A549 (cell line): ENCODE measurements around the gene ELOVL6. TPM values are rescaled to one million over a fixed set of nuclear protein-coding genes. Genes with fewer than 3 reads are reported as not detected.

ENCODE experiments used
- ATAC-seq, 2 experiments: fragments of 200-7000 bp in 1 of 2; fragments of >200 bp in 1 of 2; cut with Nextera tagmentation in 1 of 2; cut with Tn5 transposase in 1 of 2; 3 replicates each; pipeline versions ENCODE4 v1.8.0 to v1.9.1; 2018 to 2020; ENCODE audit warnings: mild to moderate bottlenecking in 1 of 2, moderate library complexity in 1 of 2
- CTCF ChIA-PET: fragments of 300-600 bp; sonication (Branson Sonifier 250); formaldehyde crosslinking; extraction: SDS; loops from one replicate; lab custom pipeline; 2021; ENCODE audit warnings: antibody characterized with exemption, inconsistent platforms; lab: Yijun Ruan, JAX
- POLR2A ChIA-PET: fragments of 350-600 bp; formaldehyde crosslinking; extraction: SDS; loops from one replicate; lab custom pipeline; 2021; ENCODE audit warnings: antibody characterized with exemption, inconsistent platforms; lab: Yijun Ruan, JAX
- DNase-seq, 2 experiments: peaks; one replicate each; pipeline versions ENCODE4 v3.0.0 to v3.0.0-alpha.2; 2011 to 2016; ENCODE audit warnings: low read depth in 1 of 2, low spot score in 1 of 2
- FAIRE-seq: peaks from 2 replicates; lab custom pipeline; 2011; peaks lifted over from hg19 to GRCh38; lab: Jason Lieb, UNC
- H3K27ac ChIP-seq, 2 experiments: fragments of >200 bp; sonication (Bioruptor Twin); formaldehyde crosslinking; 3 replicates each; pipeline ENCODE4 v1.5.1; 2016 to 2017
- H3K4me1 ChIP-seq: fragments of >200 bp; sonication (Bioruptor Twin); formaldehyde crosslinking; 3 replicates; pipeline ENCODE4 v1.6.1; 2016
- H3K4me2 ChIP-seq: fragments of >200 bp; sonication (Bioruptor Twin); formaldehyde crosslinking; 3 replicates; pipeline ENCODE4 v1.6.1; 2016
- H3K4me3 ChIP-seq: fragments of >200 bp; sonication (Bioruptor Twin); formaldehyde crosslinking; 3 replicates; pipeline ENCODE4 v1.5.1; 2016
- H3K9me3 ChIP-seq: fragments of >200 bp; sonication (Bioruptor Twin); formaldehyde crosslinking; 3 replicates; pipeline ENCODE4 v1.6.1; 2016
- CEBPB ChIP-seq, 2 experiments: fragments of >200 bp in 1 of 2; sonication (Bioruptor Twin) in 1 of 2; formaldehyde crosslinking in 1 of 2; IDR thresholded peaks; 2 replicates each; pipeline ENCODE4 v1.6.1; 2012 to 2016
- CHD2 ChIP-seq: fragments of 150-350 bp; IDR thresholded peaks from 2 replicates; pipeline ENCODE4 v1.6.1; 2014; ENCODE audit warnings: low read length; ENCODE audit not compliant: partially characterized antibody
- CTCF ChIP-seq: fragments of >200 bp; sonication (Bioruptor Twin); formaldehyde crosslinking; IDR thresholded peaks from 3 replicates; pipeline ENCODE4 v1.5.1; 2016
- EHF ChIP-seq: fragments of 250-450 bp; sonication (Bioruptor Pico); IDR thresholded peaks from 2 replicates; pipeline ENCODE4 v1.5.0; 2020; ENCODE audit warnings: mild to moderate bottlenecking
- EHMT2 ChIP-seq: fragments of 200-600 bp; sonication (generic); IDR thresholded peaks from 2 replicates; pipeline ENCODE4 v1.6.1; 2016; ENCODE audit warnings: antibody characterized with exemption, low read depth, mild to moderate bottlenecking, moderate library complexity
- ESRRA ChIP-seq: fragments of 150-350 bp; IDR thresholded peaks from 2 replicates; pipeline ENCODE4 v1.6.1; 2014; ENCODE audit warnings: mild to moderate bottlenecking, low read length, borderline replicate concordance
- FOSL2 ChIP-seq, 2 experiments: fragments of 450-650 bp in 1 of 2; fragments of >200 bp in 1 of 2; sonication (Bioruptor Twin) in 1 of 2; formaldehyde crosslinking; IDR thresholded peaks; 2 replicates each; pipeline versions ENCODE4 v1.5.0 to v1.6.1; 2016 to 2020; ENCODE audit warnings: mild to moderate bottlenecking in 1 of 2, moderate library complexity in 1 of 2
- HES2 ChIP-seq: fragments of >200 bp; sonication (Bioruptor Twin); formaldehyde crosslinking; IDR thresholded peaks from 2 replicates; pipeline ENCODE4 v1.6.1; 2016
- JUNB ChIP-seq: fragments of >200 bp; sonication (Bioruptor Twin); formaldehyde crosslinking; IDR thresholded peaks from 2 replicates; pipeline ENCODE4 v1.6.1; 2016
- KDM5A ChIP-seq: fragments of 200-600 bp; sonication (generic); IDR thresholded peaks from 2 replicates; pipeline ENCODE4 v1.6.1; 2016; ENCODE audit warnings: antibody characterized with exemption, mild to moderate bottlenecking
- MAFK ChIP-seq: fragments of 450-650 bp; IDR thresholded peaks from 2 replicates; pipeline ENCODE4 v1.6.1; 2014; ENCODE audit not compliant: partially characterized antibody
- NFE2L2 ChIP-seq: fragments of 150-350 bp; conservative IDR thresholded peaks from 2 replicates; pipeline ENCODE4 v1.6.1; 2014; ENCODE audit warnings: low read length
- PHF8 ChIP-seq: fragments of 200-600 bp; sonication (generic); IDR thresholded peaks from 2 replicates; pipeline ENCODE4 v1.6.1; 2016; ENCODE audit warnings: low read depth, mild to moderate bottlenecking, antibody characterized with exemption, moderate library complexity, borderline replicate concordance
- REST ChIP-seq: fragments of 200-600 bp; sonication (generic); IDR thresholded peaks from 2 replicates; pipeline ENCODE4 v1.6.1; 2016; ENCODE audit warnings: antibody characterized with exemption, mild to moderate bottlenecking, moderate library complexity
- RNF2 ChIP-seq: fragments of 200-600 bp; sonication (generic); IDR thresholded peaks from 2 replicates; pipeline ENCODE4 v1.6.1; 2016; ENCODE audit warnings: low read depth, mild to moderate bottlenecking, antibody characterized with exemption, moderate library complexity, borderline replicate concordance
- ZSCAN20 ChIP-seq: fragments of 250-450 bp; sonication (Bioruptor Pico); IDR thresholded peaks from 2 replicates; pipeline ENCODE4 v1.8.0; 2022; ENCODE audit warnings: mild to moderate bottlenecking, moderate library complexity
- WGBS: methylation state at CpG from one replicate; pipeline ENCODE4 v1.1.6; 2017; ENCODE audit errors: missing lambda C conversion rate; 5-methylcytosine and 5-hydroxymethylcytosine counted together
- polyA plus RNA-seq, 4 experiments: library from polyadenylated mRNA; depleted of rRNA in 3 of 4; stranded (reverse); fragments of >200 nt; fragmentation: RNase III in 1 of 4; extraction: RNeasy Plus Mini Kit Qiagen cat#74134 plus additional on column Dnase treatment in 1 of 4; gene quantifications; 2 replicates in 3 of 4; 3 replicates in 1 of 4; pipeline ENCODE4 v1.2.3, GENCODE V29; 2011 to 2017

Gene ELOVL6
- polyA plus RNA-seq, 2 of the 4 experiments (the other 2 are of a cell fraction): 22.0 to 26.8 TPM

GRCh38 chr4:110107866-110108265, 90.5 kb downstream of the ELOVL6 start:
- peak; percentile 64; the same call in 1 of the 2 replicates for TF ChIP-seq HES2
- TF ChIP-seq EHF (CRISPR knock-in tag): no peak
- peak; percentile 85 to 91 for TF ChIP-seq CEBPB (IDR thresholded peaks at IDR 0.05)
- no peaks in the 10 kb centered on the region for H3K9me3 ChIP-seq
- H3K4me2 ChIP-seq: peak overlapping the region; percentile 81
- no peak for DNase-seq
- peaks cover 30% of the 10 kb centered on the region for H3K4me1 ChIP-seq
- no peak for ATAC-seq
- CTCF ChIA-PET: interaction anchor here (0.6 to 1.0 kb wide), 2 partner anchors 58 to 69 kb away, joined by 3 read pairs; no protein-coding TSS in a partner anchor
- POLR2A ChIA-PET: interaction anchor here (1.1 kb wide), 1 partner anchor 91 kb away, joined by 3 read pairs; the partner anchor contains the start of gene ELOVL6
- no peak for FAIRE-seq
- peak overlapping the region in 1 of 2 experiments; percentile 71; a peak in 2 of 6 replicates for H3K27ac ChIP-seq
- H3K4me3 ChIP-seq: no peak overlapping the region

- H3K27ac ChIP-seq: peak overlapping the region; percentile 71 to 82
- FAIRE-seq: no peak
- CTCF ChIA-PET: no interaction called here
Observed at GRCh38 chr4:110106931-110107296, 91.5 kb downstream of the ELOVL6 start.

GRCh38 chr4:110104661-110105060, 93.8 kb downstream of the ELOVL6 start:
- Histone ChIP-seq H3K4me2 (no peak overlapping the region), H3K4me3 (no peak overlapping the region), H3K4me1 (peaks cover 30% of the 10 kb centered on the region), H3K27ac (no peak overlapping the region; a peak in 1 of 6 replicates), H3K9me3 (no peaks in the 10 kb centered on the region)
- TF ChIP-seq EHMT2: no peak
- no peak for TF ChIP-seq CHD2
- no peak for TF ChIP-seq REST
- no peak for TF ChIP-seq RNF2
- TF ChIP-seq ESRRA: no peak
- TF ChIP-seq ZSCAN20 (CRISPR knock-in tag): no peak
- TF ChIP-seq CTCF: no peak
- 100% methylated on average over 2 of the region's 2 CpGs for WGBS
- FAIRE-seq (no peak), ATAC-seq (no peak), DNase-seq (no peak)
- ChIA-PET POLR2A (no interaction called here), CTCF (interaction anchor here (0.5 kb wide), 1 partner anchor 1407 kb away, joined by 3 read pairs; no protein-coding TSS in a partner anchor)

More at GRCh38 chr4:110106931-110107296, 91.5 kb downstream of the ELOVL6 start:
- Histone ChIP-seq H3K4me1 (peaks cover 30% of the 10 kb centered on the region), H3K4me2 (peak overlapping the region; percentile 81), H3K4me3 (peak overlapping the region; percentile 10; the same call in 1 of the 3 replicates), H3K9me3 (no peaks in the 10 kb centered on the region)
- WGBS: 0% methylated on average over 1 of the region's 1 CpG
- POLR2A ChIA-PET: interaction anchor here (1.1 kb wide), 1 partner anchor 91 kb away, joined by 3 read pairs; the partner anchor contains the start of gene ELOVL6
- peak; percentile 10 to 56 for DNase-seq
- peak in 1 of 2 experiments; percentile 79; a peak in 4 of 6 replicates for ATAC-seq
- TF ChIP-seq MAFK (peak; percentile 78), FOSL2 (IDR thresholded peaks at IDR 0.05) (no peak), FOSL2 (CRISPR knock-in tag; IDR thresholded peaks at IDR 0.05) (peak; percentile 72), PHF8 (no peak), NFE2L2 (peak; percentile 41; the same call in 1 of the 2 replicates), CEBPB (IDR thresholded peaks at IDR 0.05) (no peak), JUNB (peak; percentile 38; the same call in 1 of the 2 replicates), KDM5A (no peak)
